ENCODE data around the gene TBC1D22A. TPM values are rescaled to one million over a fixed set of nuclear protein-coding genes. Genes with fewer than 3 reads are reported as not detected.

The TBC1D22A gene
- total and polyA plus RNA-seq, 2 experiments from 2014 or later, result 9.6 to 13.3 TPM

DNA sequence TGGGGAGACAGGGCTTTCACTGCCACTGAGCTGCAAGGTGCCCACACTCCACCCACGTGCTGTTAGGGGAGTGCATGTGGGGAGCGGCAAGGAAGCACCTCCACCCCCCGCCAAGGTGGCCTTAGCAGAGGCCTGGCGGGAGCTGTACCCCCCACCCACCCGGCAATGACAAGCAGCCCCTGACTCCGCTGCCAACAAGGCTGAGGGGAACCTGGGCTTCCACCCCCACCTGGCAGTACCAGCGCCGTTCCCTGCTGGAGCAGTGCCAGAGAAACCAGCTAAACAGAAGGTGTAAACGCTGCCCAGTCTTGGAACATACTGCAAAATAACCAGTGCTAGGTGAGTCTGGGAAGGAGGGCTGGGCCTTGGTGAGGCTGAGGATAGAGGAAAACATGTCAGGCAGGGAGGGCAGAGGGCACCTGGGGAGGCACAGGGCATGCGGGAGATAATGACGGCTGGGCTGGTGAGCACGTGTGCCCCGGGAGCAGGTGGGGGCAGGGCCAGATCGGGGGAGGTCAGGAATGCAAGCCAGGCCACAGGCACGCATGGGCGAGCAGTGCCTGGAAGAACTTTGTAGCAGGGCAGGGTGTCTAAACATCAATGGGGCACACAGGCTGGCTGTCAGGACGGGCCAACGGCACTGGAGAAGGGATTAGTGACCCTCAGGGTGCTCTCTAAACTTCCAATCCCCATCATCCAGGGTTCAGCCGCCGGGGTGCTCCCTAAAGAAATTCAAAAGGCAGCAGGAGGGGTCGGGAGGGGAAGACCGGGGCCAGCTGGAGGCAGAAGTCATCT lies 31.0 kb upstream of the TBC1D22A start:
- Mint-ChIP-seq H3K27me3 (ENCODE audit: insufficient read depth, low read depth, poor library complexity) (peaks cover 13% of the 10 kb centered on the region), H3K4me3 (peak overlapping the region; percentile 22; the same call in 2 of the 3 replicates), H3K36me3 (ENCODE audit: low read depth) (0 out of 3 replicates have a peak, but pooled peaks cover 2% of the 10 kb centered on the region), H3K27ac (no peak overlapping the region), H3K9me3 (no peaks in the 10 kb centered on the region), H3K4me1 (peaks cover 44% of the 10 kb centered on the region)
- H3K36me3 ChIP-seq (ENCODE audit: insufficient read depth), result no peaks in the 10 kb centered on the region
- no peak for TF ChIP-seq NANOG (IDR thresholded peaks at IDR 0.05; ENCODE audit: borderline replicate concordance)
- no peak for TF ChIP-seq POLR2AphosphoS5 (IDR thresholded peaks at IDR 0.05; ENCODE audit: low read depth)
- TF ChIP-seq EZH2phosphoT487 (IDR thresholded peaks at IDR 0.05; ENCODE audit: unreplicated experiment), result no peak
- no peak for TF ChIP-seq JUNB (IDR thresholded peaks at IDR 0.05; ENCODE audit: unreplicated experiment)
- TF ChIP-seq, protein P1, sequence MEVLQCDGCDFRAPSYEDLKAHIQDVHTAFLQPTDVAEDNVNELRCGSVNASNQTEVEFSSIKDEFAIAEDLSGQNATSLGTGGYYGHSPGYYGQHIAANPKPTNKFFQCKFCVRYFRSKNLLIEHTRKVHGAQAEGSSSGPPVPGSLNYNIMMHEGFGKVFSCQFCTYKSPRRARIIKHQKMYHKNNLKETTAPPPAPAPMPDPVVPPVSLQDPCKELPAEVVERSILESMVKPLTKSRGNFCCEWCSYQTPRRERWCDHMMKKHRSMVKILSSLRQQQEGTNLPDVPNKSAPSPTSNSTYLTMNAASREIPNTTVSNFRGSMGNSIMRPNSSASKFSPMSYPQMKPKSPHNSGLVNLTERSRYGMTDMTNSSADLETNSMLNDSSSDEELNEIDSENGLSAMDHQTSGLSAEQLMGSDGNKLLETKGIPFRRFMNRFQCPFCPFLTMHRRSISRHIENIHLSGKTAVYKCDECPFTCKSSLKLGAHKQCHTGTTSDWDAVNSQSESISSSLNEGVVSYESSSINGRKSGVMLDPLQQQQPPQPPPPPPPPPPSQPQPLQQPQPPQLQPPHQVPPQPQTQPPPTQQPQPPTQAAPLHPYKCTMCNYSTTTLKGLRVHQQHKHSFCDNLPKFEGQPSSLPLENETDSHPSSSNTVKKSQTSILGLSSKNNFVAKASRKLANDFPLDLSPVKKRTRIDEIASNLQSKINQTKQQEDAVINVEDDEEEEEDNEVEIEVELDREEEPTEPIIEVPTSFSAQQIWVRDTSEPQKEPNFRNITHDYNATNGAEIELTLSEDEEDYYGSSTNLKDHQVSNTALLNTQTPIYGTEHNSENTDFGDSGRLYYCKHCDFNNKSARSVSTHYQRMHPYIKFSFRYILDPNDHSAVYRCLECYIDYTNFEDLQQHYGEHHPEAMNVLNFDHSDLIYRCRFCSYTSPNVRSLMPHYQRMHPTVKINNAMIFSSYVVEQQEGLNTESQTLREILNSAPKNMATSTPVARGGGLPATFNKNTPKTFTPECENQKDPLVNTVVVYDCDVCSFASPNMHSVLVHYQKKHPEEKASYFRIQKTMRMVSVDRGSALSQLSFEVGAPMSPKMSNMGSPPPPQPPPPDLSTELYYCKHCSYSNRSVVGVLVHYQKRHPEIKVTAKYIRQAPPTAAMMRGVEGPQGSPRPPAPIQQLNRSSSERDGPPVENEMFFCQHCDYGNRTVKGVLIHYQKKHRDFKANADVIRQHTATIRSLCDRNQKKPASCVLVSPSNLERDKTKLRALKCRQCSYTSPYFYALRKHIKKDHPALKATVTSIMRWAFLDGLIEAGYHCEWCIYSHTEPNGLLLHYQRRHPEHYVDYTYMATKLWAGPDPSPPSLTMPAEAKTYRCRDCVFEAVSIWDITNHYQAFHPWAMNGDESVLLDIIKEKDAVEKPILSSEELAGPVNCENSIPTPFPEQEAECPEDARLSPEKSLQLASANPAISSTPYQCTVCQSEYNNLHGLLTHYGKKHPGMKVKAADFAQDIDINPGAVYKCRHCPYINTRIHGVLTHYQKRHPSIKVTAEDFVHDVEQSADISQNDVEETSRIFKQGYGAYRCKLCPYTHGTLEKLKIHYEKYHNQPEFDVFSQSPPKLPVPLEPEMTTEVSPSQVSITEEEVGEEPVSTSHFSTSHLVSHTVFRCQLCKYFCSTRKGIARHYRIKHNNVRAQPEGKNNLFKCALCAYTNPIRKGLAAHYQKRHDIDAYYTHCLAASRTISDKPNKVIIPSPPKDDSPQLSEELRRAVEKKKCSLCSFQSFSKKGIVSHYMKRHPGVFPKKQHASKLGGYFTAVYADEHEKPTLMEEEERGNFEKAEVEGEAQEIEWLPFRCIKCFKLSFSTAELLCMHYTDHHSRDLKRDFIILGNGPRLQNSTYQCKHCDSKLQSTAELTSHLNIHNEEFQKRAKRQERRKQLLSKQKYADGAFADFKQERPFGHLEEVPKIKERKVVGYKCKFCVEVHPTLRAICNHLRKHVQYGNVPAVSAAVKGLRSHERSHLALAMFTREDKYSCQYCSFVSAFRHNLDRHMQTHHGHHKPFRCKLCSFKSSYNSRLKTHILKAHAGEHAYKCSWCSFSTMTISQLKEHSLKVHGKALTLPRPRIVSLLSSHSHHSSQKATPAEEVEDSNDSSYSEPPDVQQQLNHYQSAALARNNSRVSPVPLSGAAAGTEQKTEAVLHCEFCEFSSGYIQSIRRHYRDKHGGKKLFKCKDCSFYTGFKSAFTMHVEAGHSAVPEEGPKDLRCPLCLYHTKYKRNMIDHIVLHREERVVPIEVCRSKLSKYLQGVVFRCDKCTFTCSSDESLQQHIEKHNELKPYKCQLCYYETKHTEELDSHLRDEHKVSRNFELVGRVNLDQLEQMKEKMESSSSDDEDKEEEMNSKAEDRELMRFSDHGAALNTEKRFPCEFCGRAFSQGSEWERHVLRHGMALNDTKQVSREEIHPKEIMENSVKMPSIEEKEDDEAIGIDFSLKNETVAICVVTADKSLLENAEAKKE (CRISPR knock-in tag; IDR thresholded peaks at IDR 0.05), result no peak
- TF ChIP-seq, protein P2, sequence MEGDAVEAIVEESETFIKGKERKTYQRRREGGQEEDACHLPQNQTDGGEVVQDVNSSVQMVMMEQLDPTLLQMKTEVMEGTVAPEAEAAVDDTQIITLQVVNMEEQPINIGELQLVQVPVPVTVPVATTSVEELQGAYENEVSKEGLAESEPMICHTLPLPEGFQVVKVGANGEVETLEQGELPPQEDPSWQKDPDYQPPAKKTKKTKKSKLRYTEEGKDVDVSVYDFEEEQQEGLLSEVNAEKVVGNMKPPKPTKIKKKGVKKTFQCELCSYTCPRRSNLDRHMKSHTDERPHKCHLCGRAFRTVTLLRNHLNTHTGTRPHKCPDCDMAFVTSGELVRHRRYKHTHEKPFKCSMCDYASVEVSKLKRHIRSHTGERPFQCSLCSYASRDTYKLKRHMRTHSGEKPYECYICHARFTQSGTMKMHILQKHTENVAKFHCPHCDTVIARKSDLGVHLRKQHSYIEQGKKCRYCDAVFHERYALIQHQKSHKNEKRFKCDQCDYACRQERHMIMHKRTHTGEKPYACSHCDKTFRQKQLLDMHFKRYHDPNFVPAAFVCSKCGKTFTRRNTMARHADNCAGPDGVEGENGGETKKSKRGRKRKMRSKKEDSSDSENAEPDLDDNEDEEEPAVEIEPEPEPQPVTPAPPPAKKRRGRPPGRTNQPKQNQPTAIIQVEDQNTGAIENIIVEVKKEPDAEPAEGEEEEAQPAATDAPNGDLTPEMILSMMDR (conservative IDR thresholded peaks at IDR 0.05; ENCODE audit: low read depth in 2 of 2), result no peak
- TF ChIP-seq CREB1 (CRISPR knock-in tag; IDR thresholded peaks at IDR 0.05; ENCODE audit: low read depth), result no peak
- no peak for TF ChIP-seq ZNF114 (CRISPR knock-in tag; IDR thresholded peaks at IDR 0.05)
- TF ChIP-seq, protein P3, sequence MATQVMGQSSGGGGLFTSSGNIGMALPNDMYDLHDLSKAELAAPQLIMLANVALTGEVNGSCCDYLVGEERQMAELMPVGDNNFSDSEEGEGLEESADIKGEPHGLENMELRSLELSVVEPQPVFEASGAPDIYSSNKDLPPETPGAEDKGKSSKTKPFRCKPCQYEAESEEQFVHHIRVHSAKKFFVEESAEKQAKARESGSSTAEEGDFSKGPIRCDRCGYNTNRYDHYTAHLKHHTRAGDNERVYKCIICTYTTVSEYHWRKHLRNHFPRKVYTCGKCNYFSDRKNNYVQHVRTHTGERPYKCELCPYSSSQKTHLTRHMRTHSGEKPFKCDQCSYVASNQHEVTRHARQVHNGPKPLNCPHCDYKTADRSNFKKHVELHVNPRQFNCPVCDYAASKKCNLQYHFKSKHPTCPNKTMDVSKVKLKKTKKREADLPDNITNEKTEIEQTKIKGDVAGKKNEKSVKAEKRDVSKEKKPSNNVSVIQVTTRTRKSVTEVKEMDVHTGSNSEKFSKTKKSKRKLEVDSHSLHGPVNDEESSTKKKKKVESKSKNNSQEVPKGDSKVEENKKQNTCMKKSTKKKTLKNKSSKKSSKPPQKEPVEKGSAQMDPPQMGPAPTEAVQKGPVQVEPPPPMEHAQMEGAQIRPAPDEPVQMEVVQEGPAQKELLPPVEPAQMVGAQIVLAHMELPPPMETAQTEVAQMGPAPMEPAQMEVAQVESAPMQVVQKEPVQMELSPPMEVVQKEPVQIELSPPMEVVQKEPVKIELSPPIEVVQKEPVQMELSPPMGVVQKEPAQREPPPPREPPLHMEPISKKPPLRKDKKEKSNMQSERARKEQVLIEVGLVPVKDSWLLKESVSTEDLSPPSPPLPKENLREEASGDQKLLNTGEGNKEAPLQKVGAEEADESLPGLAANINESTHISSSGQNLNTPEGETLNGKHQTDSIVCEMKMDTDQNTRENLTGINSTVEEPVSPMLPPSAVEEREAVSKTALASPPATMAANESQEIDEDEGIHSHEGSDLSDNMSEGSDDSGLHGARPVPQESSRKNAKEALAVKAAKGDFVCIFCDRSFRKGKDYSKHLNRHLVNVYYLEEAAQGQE (IDR thresholded peaks at IDR 0.05; ENCODE audit: unreplicated experiment), result no peak
- no peak for TF ChIP-seq STAT1 (IDR thresholded peaks at IDR 0.05; ENCODE audit: unreplicated experiment)
- TF ChIP-seq EZH2 (IDR thresholded peaks at IDR 0.05; ENCODE audit: low read depth, unreplicated experiment), result no peak
- TF ChIP-seq ZNF331 (CRISPR knock-in tag; IDR thresholded peaks at IDR 0.05; ENCODE audit: low read depth), result no peak
- TF ChIP-seq, protein P4, sequence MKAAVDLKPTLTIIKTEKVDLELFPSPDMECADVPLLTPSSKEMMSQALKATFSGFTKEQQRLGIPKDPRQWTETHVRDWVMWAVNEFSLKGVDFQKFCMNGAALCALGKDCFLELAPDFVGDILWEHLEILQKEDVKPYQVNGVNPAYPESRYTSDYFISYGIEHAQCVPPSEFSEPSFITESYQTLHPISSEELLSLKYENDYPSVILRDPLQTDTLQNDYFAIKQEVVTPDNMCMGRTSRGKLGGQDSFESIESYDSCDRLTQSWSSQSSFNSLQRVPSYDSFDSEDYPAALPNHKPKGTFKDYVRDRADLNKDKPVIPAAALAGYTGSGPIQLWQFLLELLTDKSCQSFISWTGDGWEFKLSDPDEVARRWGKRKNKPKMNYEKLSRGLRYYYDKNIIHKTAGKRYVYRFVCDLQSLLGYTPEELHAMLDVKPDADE (IDR thresholded peaks at IDR 0.05), result no peak
- no peaks in the 10 kb centered on the region for H3K27me3 ChIP-seq (ENCODE audit: insufficient read depth)
- H3K4me1 ChIP-seq (ENCODE audit: insufficient read depth), result peaks cover 10% of the 10 kb centered on the region
- peak; percentile 76 for ATAC-seq
- peak; percentile 50 for DNase-seq (ENCODE audit: low spot score)
- no peak overlapping the region for H3K4me3 ChIP-seq
- H3K79me2 ChIP-seq (replicated peaks; ENCODE audit: insufficient read depth), result peaks cover 64% of the 10 kb centered on the region
- peaks cover 12% of the 10 kb centered on the region; the same call in 1 of the 2 replicates for H3F3A ChIP-seq (replicated peaks; ENCODE audit: low read depth)
- H4K20me1 ChIP-seq (replicated peaks; ENCODE audit: insufficient read depth), result peaks cover 13% of the 10 kb centered on the region
- H3K27ac ChIP-seq (ENCODE audit: low read depth), result no peak overlapping the region
- H3K4me2 ChIP-seq, result peak overlapping the region; percentile 55; the same call in 1 of the 2 replicates
- H2AFZ ChIP-seq, result no peak overlapping the region
- H3K9me2 ChIP-seq (ENCODE audit: insufficient read depth), result no peaks in the 10 kb centered on the region
